Activated CD8-positive, alpha-beta T cell treated with anti-CD3 and anti-CD28 coated beads, Interleukin-2, amount 10 ng/mL, durations not matched to agents 7 days and 5 days (primary cell): Measurements from ENCODE around the gene DOLPP1. TPM values are rescaled to one million over a fixed set of nuclear protein-coding genes. Genes with fewer than 3 reads are reported as not detected.

Source experiments
- ATAC-seq: fragments of 150-1000 bp; cut with Tn5 transposase; one replicate; pipeline ENCODE4 v1.10.0; 2021; ENCODE audit warnings: moderate library complexity
- CTCF ChIA-PET: fragments of 350-600 bp; sonication (Branson Sonifier 250); formaldehyde crosslinking; loops from one replicate; lab custom pipeline; 2021; ENCODE audit warnings: antibody characterized with exemption; lab: Charles Lee
- POLR2A ChIA-PET: fragments of 350-600 bp; sonication (Branson Sonifier 250); formaldehyde crosslinking; loops from one replicate; lab custom pipeline; 2021; ENCODE audit warnings: antibody characterized with exemption; lab: Charles Lee
- DNase-seq: peaks from one replicate; pipeline ENCODE4 v3.0.0-alpha.2; 2020
- H3K27ac Mint-ChIP-seq: one replicate; pipeline ENCODE4 v1.8.0; 2021; ENCODE audit warnings: mild to moderate bottlenecking, mixed read lengths
- H3K27me3 Mint-ChIP-seq: one replicate; pipeline ENCODE4 v1.8.0; 2021; ENCODE audit warnings: low read depth, mixed read lengths
- H3K36me3 Mint-ChIP-seq: one replicate; pipeline ENCODE4 v1.8.0; 2021; ENCODE audit warnings: low read depth, mixed read lengths
- H3K4me1 Mint-ChIP-seq: one replicate; pipeline ENCODE4 v1.8.0; 2021; ENCODE audit warnings: low read depth, mixed read lengths
- H3K4me3 Mint-ChIP-seq: one replicate; pipeline ENCODE4 v1.8.0; 2021; ENCODE audit warnings: mild to moderate bottlenecking, mixed read lengths
- H3K9me3 Mint-ChIP-seq: one replicate; pipeline ENCODE4 v1.8.0; 2022; ENCODE audit warnings: mixed read lengths; ENCODE audit not compliant: insufficient read depth
- total RNA-seq, 2 experiments: library from RNA; stranded (reverse); gene quantifications; one replicate each; pipeline ENCODE4 v1.2.3, GENCODE V29; 2021

The DOLPP1 gene
- total RNA-seq, 2 experiments from 2014 or later = 15.9 to 18.8 TPM

GRCh38 chr9:129133082-129133481, 52.2 kb downstream of the DOLPP1 start:
- ChIA-PET CTCF (interaction anchor here (0.7 to 4.9 kb wide), 5 partner anchors 10 to 492 kb away, joined by 3 to 43 read pairs (median 26); partner anchors contain the start of genes CRAT and PTPA), POLR2A (no interaction called here)

GRCh38 chr9:129135476-129135875, 54.6 kb downstream of the DOLPP1 start:
- DNase-seq (no peak), ATAC-seq (no peak)
- Mint-ChIP-seq H3K36me3 (peaks cover 51% of the 10 kb centered on the region), H3K27ac (no peak overlapping the region), H3K4me3 (no peak overlapping the region), H3K27me3 (no peaks in the 10 kb centered on the region), H3K9me3 (no peaks in the 10 kb centered on the region), H3K4me1 (peaks cover 23% of the 10 kb centered on the region)
- ChIA-PET CTCF (interaction anchor here (1.3 to 8.8 kb wide), 4 partner anchors 7 to 489 kb away, joined by 5 to 176 read pairs (median 16); partner anchors contain the start of genes C9orf50 and NTMT1), POLR2A (no interaction called here)

More at GRCh38 chr9:129133082-129133481, 52.2 kb downstream of the DOLPP1 start:
- no peaks in the 10 kb centered on the region for H3K9me3 Mint-ChIP-seq
- ATAC-seq (no peak), DNase-seq (no peak)
- no peaks in the 10 kb centered on the region for H3K27me3 Mint-ChIP-seq
- no peak overlapping the region for H3K4me3 Mint-ChIP-seq
- H3K36me3 Mint-ChIP-seq = peaks cover 51% of the 10 kb centered on the region
- H3K27ac Mint-ChIP-seq = no peak overlapping the region
- H3K4me1 Mint-ChIP-seq = peaks cover 7% of the 10 kb centered on the region

GRCh38 chr9:129136446-129137035, 55.6 kb downstream of the DOLPP1 start:
- Mint-ChIP-seq H3K4me1 (peaks cover 31% of the 10 kb centered on the region), H3K27ac (no peak overlapping the region), H3K4me3 (no peak overlapping the region), H3K27me3 (no peaks in the 10 kb centered on the region), H3K9me3 (no peaks in the 10 kb centered on the region), H3K36me3 (peaks cover 43% of the 10 kb centered on the region)
- DNase-seq (no peak), ATAC-seq (no peak)
- CTCF ChIA-PET = interaction anchor here (2.3 to 8.8 kb wide), 2 partner anchors 417 to 487 kb away, joined by 5 to 176 read pairs; partner anchors contain the start of genes C9orf50 and NTMT1
- POLR2A ChIA-PET = no interaction called here

- POLR2A ChIA-PET = interaction anchor here (0.6 to 1.1 kb wide), 2 partner anchors 10 to 357 kb away, joined by 3 read pairs; no protein-coding TSS in a partner anchor
- Mint-ChIP-seq H3K4me1 (peaks cover 35% of the 10 kb centered on the region), H3K9me3 (no peaks in the 10 kb centered on the region), H3K4me3 (no peak overlapping the region), H3K27me3 (no peaks in the 10 kb centered on the region), H3K27ac (no peak overlapping the region), H3K36me3 (peaks cover 40% of the 10 kb centered on the region)
- ATAC-seq (no peak), DNase-seq (no peak)
- CTCF ChIA-PET = interaction anchor here (0.6 to 8.8 kb wide), 10 partner anchors 9 to 502 kb away, joined by 3 to 190 read pairs (median 10); partner anchors contain the start of genes C9orf50, IER5L and NTMT1
Observed at GRCh38 chr9:129137292-129138143, 56.6 kb downstream of the DOLPP1 start.

- DNase-seq = no peak
- ChIA-PET POLR2A (interaction anchor here (0.6 to 1.1 kb wide), 2 partner anchors 10 to 357 kb away, joined by 3 read pairs; no protein-coding TSS in a partner anchor), CTCF (interaction anchor here (0.6 to 8.8 kb wide), 15 partner anchors 10 to 502 kb away, joined by 3 to 190 read pairs (median 5); partner anchors contain the start of genes C9orf50, DOLPP1, IER5L and NTMT1)
- no peak for ATAC-seq
- no peaks in the 10 kb centered on the region for H3K27me3 Mint-ChIP-seq
- H3K4me3 Mint-ChIP-seq = no peak overlapping the region
- H3K36me3 Mint-ChIP-seq = peaks cover 44% of the 10 kb centered on the region
- H3K27ac Mint-ChIP-seq = no peak overlapping the region
- peaks cover 41% of the 10 kb centered on the region for H3K4me1 Mint-ChIP-seq
- H3K9me3 Mint-ChIP-seq = no peaks in the 10 kb centered on the region
Observed at GRCh38 chr9:129138144-129138462, 57.2 kb downstream of the DOLPP1 start.

- CTCF ChIA-PET = interaction anchor here (0.6 to 8.8 kb wide), 34 partner anchors 8 to 665 kb away, joined by 3 to 190 read pairs (median 4); partner anchors contain the start of genes C9orf50, DOLPP1, IER5L and NTMT1
Observed at GRCh38 chr9:129138476-129139232, 57.7 kb downstream of the DOLPP1 start.

GRCh38 chr9:129139233-129139992, 58.5 kb downstream of the DOLPP1 start:
- peak; percentile 61 for ATAC-seq
- Mint-ChIP-seq H3K36me3 (peaks cover 43% of the 10 kb centered on the region), H3K27me3 (no peaks in the 10 kb centered on the region), H3K4me1 (peaks cover 50% of the 10 kb centered on the region), H3K4me3 (peak overlapping the region; percentile 75), H3K27ac (peak overlapping the region; percentile 93), H3K9me3 (no peaks in the 10 kb centered on the region)
- POLR2A ChIA-PET = interaction anchor here (0.6 to 1.8 kb wide), 12 partner anchors 8 to 716 kb away, joined by 3 to 8 read pairs (median 3); partner anchors contain the start of genes IER5L and NTMT1
- CTCF ChIA-PET = interaction anchor here (0.6 to 8.8 kb wide), 39 partner anchors 9 to 664 kb away, joined by 3 to 190 read pairs (median 4); partner anchors contain the start of genes ASB6, C9orf50, DOLPP1 and IER5L
- DNase-seq = peak; percentile 87

More at GRCh38 chr9:129138476-129139232, 57.7 kb downstream of the DOLPP1 start:
- Mint-ChIP-seq H3K4me1 (peaks cover 45% of the 10 kb centered on the region), H3K9me3 (no peaks in the 10 kb centered on the region), H3K27me3 (no peaks in the 10 kb centered on the region), H3K36me3 (peaks cover 43% of the 10 kb centered on the region), H3K4me3 (peak overlapping the region; percentile 75), H3K27ac (peak overlapping the region; percentile 93)
- DNase-seq (peak; percentile 26), ATAC-seq (no peak)
- POLR2A ChIA-PET = interaction anchor here (0.6 to 1.8 kb wide), 8 partner anchors 11 to 715 kb away, joined by 3 to 8 read pairs (median 3); partner anchors contain the start of gene NTMT1

- peak overlapping the region; percentile 93 for H3K27ac Mint-ChIP-seq
- peaks cover 50% of the 10 kb centered on the region for H3K4me1 Mint-ChIP-seq
- DNase-seq (peak; percentile 90), ATAC-seq (peak; percentile 84)
- no peaks in the 10 kb centered on the region for H3K27me3 Mint-ChIP-seq
- peak overlapping the region; percentile 75 for H3K4me3 Mint-ChIP-seq
- no peaks in the 10 kb centered on the region for H3K9me3 Mint-ChIP-seq
- ChIA-PET CTCF (interaction anchor here (0.6 to 8.8 kb wide), 22 partner anchors 9 to 651 kb away, joined by 3 to 190 read pairs (median 4); partner anchors contain the start of genes ASB6, C9orf50, IER5L and NTMT1), POLR2A (interaction anchor here (0.6 to 1.8 kb wide), 9 partner anchors 8 to 486 kb away, joined by 3 to 8 read pairs (median 5); partner anchors contain the start of genes IER5L and NTMT1)
- H3K36me3 Mint-ChIP-seq = peaks cover 39% of the 10 kb centered on the region
Observed at GRCh38 chr9:129139993-129140396, 59.1 kb downstream of the DOLPP1 start.
